ENCODE data around the gene RPS5. TPM values are rescaled to one million over a fixed set of nuclear protein-coding genes. Genes with fewer than 3 reads are reported as not detected.

The RPS5 gene
- total RNA-seq, 1 experiment from 2014 or later: 1,079 TPM

DNA sequence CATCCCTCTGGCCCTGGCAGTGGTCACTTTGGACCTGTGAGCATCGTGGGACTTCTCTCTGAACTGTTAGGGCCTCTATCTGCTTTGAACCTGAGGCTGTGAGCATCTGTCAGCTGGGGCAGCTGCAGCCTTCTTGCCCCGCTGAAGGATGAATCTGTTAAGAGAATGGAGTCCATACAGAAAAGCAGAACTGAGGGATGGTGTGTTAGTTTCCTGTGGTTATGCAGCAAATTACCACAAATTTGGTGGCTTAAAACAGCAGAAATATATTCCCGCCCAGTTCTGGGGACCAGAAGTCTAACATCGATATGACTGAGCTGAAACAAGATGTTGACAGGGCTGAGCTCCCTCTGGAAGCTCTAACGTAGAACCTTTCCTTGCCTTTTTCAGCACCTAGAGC lies 22.9 kb upstream of the RPS5 start:
- Mint-ChIP-seq H3K27me3 (ENCODE audit: unreplicated experiment) (no peaks in the 10 kb centered on the region), H3K36me3 (ENCODE audit: insufficient read depth, unreplicated experiment) (peaks cover 21% of the 10 kb centered on the region), H3K9me3 (ENCODE audit: low read depth, unreplicated experiment) (no peaks in the 10 kb centered on the region), H3K4me1 (ENCODE audit: low read depth, unreplicated experiment) (no peaks in the 10 kb centered on the region), H3K27ac (ENCODE audit: unreplicated experiment) (no peak overlapping the region), H3K4me3 (ENCODE audit: low read depth, unreplicated experiment) (no peak overlapping the region)
- TF ChIP-seq, protein P1, sequence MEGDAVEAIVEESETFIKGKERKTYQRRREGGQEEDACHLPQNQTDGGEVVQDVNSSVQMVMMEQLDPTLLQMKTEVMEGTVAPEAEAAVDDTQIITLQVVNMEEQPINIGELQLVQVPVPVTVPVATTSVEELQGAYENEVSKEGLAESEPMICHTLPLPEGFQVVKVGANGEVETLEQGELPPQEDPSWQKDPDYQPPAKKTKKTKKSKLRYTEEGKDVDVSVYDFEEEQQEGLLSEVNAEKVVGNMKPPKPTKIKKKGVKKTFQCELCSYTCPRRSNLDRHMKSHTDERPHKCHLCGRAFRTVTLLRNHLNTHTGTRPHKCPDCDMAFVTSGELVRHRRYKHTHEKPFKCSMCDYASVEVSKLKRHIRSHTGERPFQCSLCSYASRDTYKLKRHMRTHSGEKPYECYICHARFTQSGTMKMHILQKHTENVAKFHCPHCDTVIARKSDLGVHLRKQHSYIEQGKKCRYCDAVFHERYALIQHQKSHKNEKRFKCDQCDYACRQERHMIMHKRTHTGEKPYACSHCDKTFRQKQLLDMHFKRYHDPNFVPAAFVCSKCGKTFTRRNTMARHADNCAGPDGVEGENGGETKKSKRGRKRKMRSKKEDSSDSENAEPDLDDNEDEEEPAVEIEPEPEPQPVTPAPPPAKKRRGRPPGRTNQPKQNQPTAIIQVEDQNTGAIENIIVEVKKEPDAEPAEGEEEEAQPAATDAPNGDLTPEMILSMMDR (IDR thresholded peaks at IDR 0.05; ENCODE audit: unreplicated experiment): no peak
- CTCF ChIA-PET: interaction anchor here (1.6 kb wide), 1 partner anchor 16 kb away, joined by 3 read pairs; no protein-coding TSS in a partner anchor
- no peak for DNase-seq
- BruUV-seq (replicated peaks): no TSS peak
- intact Hi-C loops (cut with micrococcal nuclease; ENCODE audit: unreplicated experiment): no loop called here

DNA sequence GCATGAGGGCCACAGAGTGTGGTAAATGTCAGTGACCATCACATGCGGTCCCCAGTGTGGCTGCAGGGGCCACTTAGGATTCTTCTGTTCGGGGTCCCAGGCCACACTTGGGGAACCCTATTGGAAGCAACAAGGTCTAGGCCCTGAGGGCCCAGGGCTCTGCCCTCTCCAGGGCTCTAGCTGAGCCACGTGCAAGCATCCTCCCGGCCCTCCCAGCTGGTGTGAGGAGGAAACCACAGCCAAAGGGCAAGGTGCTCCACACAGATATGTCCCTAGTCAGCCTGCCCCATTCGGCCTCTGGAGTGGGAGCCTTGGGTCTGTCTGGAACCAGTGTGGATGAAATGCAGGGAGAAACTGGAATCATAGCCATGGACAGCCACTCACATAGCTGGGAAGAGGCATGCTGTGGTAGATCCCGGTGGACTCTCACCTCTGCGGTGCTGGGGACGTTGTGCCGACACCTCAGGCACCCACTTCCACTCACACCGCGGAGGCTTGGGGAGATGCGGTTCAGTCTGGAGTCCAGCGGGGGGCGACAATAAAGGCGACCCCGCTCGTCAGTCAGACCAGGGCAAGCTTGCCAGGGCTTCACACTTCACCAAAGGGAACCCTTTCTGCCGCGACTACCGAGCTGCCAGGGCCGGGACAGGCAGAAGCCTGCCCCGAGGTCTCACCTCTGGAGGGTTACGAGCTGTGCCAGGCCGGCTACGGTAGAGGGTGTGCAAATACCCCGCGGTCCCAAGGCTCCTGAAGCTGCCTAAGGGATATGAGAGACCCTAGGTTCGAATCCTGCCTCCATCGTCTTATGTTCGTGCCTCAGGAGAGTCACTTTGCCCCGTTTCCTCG lies 20.3 kb upstream of the RPS5 start:
- Mint-ChIP-seq H3K27ac (ENCODE audit: unreplicated experiment) (no peak overlapping the region), H3K27me3 (ENCODE audit: unreplicated experiment) (no peaks in the 10 kb centered on the region), H3K4me1 (ENCODE audit: low read depth, unreplicated experiment) (no peaks in the 10 kb centered on the region), H3K9me3 (ENCODE audit: low read depth, unreplicated experiment) (no peaks in the 10 kb centered on the region), H3K4me3 (ENCODE audit: low read depth, unreplicated experiment) (no peak overlapping the region), H3K36me3 (ENCODE audit: insufficient read depth, unreplicated experiment) (peaks cover 18% of the 10 kb centered on the region)
- BruUV-seq (replicated peaks): no TSS peak
- intact Hi-C loops (cut with micrococcal nuclease; ENCODE audit: unreplicated experiment): no loop called here
- DNase-seq: no peak
- CTCF ChIA-PET: no interaction called here
- TF ChIP-seq, protein P1 (IDR thresholded peaks at IDR 0.05; ENCODE audit: unreplicated experiment): no peak

- intact Hi-C loops (cut with micrococcal nuclease; ENCODE audit: unreplicated experiment): no loop called here
- no peak for DNase-seq
- no peak overlapping the region for H3K4me3 Mint-ChIP-seq (ENCODE audit: low read depth, unreplicated experiment)
- BruUV-seq (replicated peaks): no TSS peak
- H3K4me1 Mint-ChIP-seq (ENCODE audit: low read depth, unreplicated experiment): no peaks in the 10 kb centered on the region
- peaks cover 8% of the 10 kb centered on the region for H3K36me3 Mint-ChIP-seq (ENCODE audit: insufficient read depth, unreplicated experiment)
- CTCF ChIA-PET: no interaction called here
- H3K27ac Mint-ChIP-seq (ENCODE audit: unreplicated experiment): no peak overlapping the region
- no peaks in the 10 kb centered on the region for H3K9me3 Mint-ChIP-seq (ENCODE audit: low read depth, unreplicated experiment)
- no peaks in the 10 kb centered on the region for H3K27me3 Mint-ChIP-seq (ENCODE audit: unreplicated experiment)
- TF ChIP-seq, protein P1 (IDR thresholded peaks at IDR 0.05; ENCODE audit: unreplicated experiment): no peak
These were observed 19.2 kb upstream of the RPS5 start for GRCh38 chr19:58367698-58368454.

DNA sequence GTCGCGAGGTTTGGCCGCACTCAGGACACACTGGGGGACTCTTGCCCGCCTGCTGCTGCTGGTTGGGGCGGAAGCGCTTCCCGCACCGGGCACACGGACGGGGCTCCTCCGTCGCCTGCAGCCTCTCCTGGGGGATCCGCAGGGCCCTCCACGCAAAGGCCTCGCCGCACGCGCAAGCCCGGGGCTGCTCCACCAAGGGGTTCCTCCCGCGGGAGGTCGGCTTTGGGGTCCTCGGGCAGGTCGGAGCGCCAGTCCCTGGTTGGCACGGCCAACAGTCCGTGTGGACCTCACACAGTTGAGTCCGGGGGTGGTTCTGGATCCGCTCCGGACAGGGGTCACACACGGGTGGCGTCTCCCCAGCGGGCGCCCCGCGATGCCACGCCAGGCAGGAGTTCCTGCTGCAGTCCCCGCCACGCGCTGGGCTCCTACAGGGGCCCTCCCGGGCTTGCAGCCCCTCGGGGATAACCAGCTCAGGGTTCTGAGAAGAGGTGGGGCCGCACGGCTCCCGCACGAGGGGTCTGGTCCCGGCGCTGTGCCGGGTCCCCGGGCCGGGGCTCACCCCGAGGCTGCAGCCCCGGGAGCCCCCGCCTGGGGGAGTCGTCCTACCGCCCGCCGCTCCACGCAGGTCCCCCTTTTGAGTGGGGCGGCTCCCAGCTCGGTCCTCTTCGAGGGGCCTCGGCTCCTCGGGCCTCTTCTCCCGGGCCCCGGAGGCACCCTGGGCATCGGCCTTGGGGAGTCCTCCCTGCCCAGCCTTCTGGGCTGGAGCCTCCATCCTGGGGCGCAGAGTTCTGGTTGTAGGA lies 18.3 kb upstream of the RPS5 start:
- no peaks in the 10 kb centered on the region for H3K9me3 Mint-ChIP-seq (ENCODE audit: low read depth, unreplicated experiment)
- intact Hi-C loops (cut with micrococcal nuclease; ENCODE audit: unreplicated experiment): no loop called here
- CTCF ChIA-PET: interaction anchor here (0.6 kb wide), 1 partner anchor 117 kb away, joined by 4 read pairs; no protein-coding TSS in a partner anchor
- no peaks in the 10 kb centered on the region for H3K4me1 Mint-ChIP-seq (ENCODE audit: low read depth, unreplicated experiment)
- no peak overlapping the region for H3K27ac Mint-ChIP-seq (ENCODE audit: unreplicated experiment)
- no TSS peak for BruUV-seq (replicated peaks)
- H3K4me3 Mint-ChIP-seq (ENCODE audit: low read depth, unreplicated experiment): no peak overlapping the region
- no peak for DNase-seq
- H3K27me3 Mint-ChIP-seq (ENCODE audit: unreplicated experiment): no peaks in the 10 kb centered on the region
- H3K36me3 Mint-ChIP-seq (ENCODE audit: insufficient read depth, unreplicated experiment): peaks cover 4% of the 10 kb centered on the region
- TF ChIP-seq, protein P1 (IDR thresholded peaks at IDR 0.05; ENCODE audit: unreplicated experiment): no peak

All from Calu3 (cell line).